Ishikawa (cell line): ENCODE data around the gene GARIN5A.

ENCODE experiments used
- CEBPB ChIP-seq: IDR thresholded peaks from 2 replicates; pipeline ENCODE4 v1.6.1; 2012
- CREB1 ChIP-seq: IDR thresholded peaks from 2 replicates; pipeline ENCODE4 v1.6.1; 2012; ENCODE audit warnings: low read depth
- EGR1 ChIP-seq: IDR thresholded peaks from 2 replicates; pipeline ENCODE4 v1.6.1; 2012
- EP300 ChIP-seq: IDR thresholded peaks from 2 replicates; pipeline ENCODE4 v1.6.1; 2012; ENCODE audit warnings: borderline replicate concordance
- FOXM1 ChIP-seq: IDR thresholded peaks from 2 replicates; pipeline ENCODE4 v1.6.1; 2012; ENCODE audit warnings: low read depth, borderline replicate concordance
- MAX ChIP-seq: IDR thresholded peaks from 2 replicates; pipeline ENCODE4 v1.6.1; 2012
- NFIC ChIP-seq: IDR thresholded peaks from 2 replicates; pipeline ENCODE4 v1.6.1; 2012
- RAD21 ChIP-seq: IDR thresholded peaks from 2 replicates; pipeline ENCODE4 v1.6.1; 2012; ENCODE audit warnings: low read depth
- REST ChIP-seq: IDR thresholded peaks from 2 replicates; pipeline ENCODE4 v1.6.1; 2012; ENCODE audit warnings: low read depth, mild to moderate bottlenecking
- TAF1 ChIP-seq: IDR thresholded peaks from 2 replicates; pipeline ENCODE4 v1.6.1; 2012; ENCODE audit warnings: low read depth, mild to moderate bottlenecking
- TCF12 ChIP-seq: IDR thresholded peaks from 2 replicates; pipeline ENCODE4 v1.6.1; 2012; ENCODE audit warnings: low read depth
- TEAD4 ChIP-seq: IDR thresholded peaks from 2 replicates; pipeline ENCODE4 v1.6.1; 2012
- USF1 ChIP-seq: IDR thresholded peaks from 2 replicates; pipeline ENCODE4 v1.6.1; 2012
- YY1 ChIP-seq: IDR thresholded peaks from 2 replicates; pipeline ENCODE4 v1.6.1; 2012; ENCODE audit warnings: low read depth
- ZBTB7A ChIP-seq: IDR thresholded peaks from 2 replicates; pipeline ENCODE4 v1.6.1; 2012; ENCODE audit warnings: low read depth

Gene GARIN5A

GRCh38 chr19:50498219-50499056 is 21.8 kb upstream of the GARIN5A start:
- TF ChIP-seq TAF1 (no peak), CREB1 (no peak), ZBTB7A (no peak), USF1 (no peak)

GRCh38 chr19:50497022-50497405 is 20.4 kb upstream of the GARIN5A start:
- no peak for TF ChIP-seq USF1

- TF ChIP-seq ZBTB7A: no peak
- no peak for TF ChIP-seq REST
- no peak for TF ChIP-seq FOXM1
- TF ChIP-seq NFIC: no peak
- no peak for TF ChIP-seq RAD21
- no peak for TF ChIP-seq MAX
- no peak for TF ChIP-seq CREB1
- no peak for TF ChIP-seq USF1
- TF ChIP-seq CEBPB: no peak
- TF ChIP-seq TCF12: no peak
- TF ChIP-seq EGR1: no peak
- no peak for TF ChIP-seq YY1
- no peak for TF ChIP-seq EP300
- no peak for TF ChIP-seq TEAD4
- TF ChIP-seq TAF1: no peak
Measured at GRCh38 chr19:50496189-50497021, 19.8 kb upstream of the GARIN5A start.

- no peak for TF ChIP-seq TCF12
- no peak for TF ChIP-seq CEBPB
- no peak for TF ChIP-seq EGR1
- TF ChIP-seq YY1: no peak
- no peak for TF ChIP-seq CREB1
- TF ChIP-seq MAX: no peak
- TF ChIP-seq REST: no peak
- TF ChIP-seq ZBTB7A: no peak
- no peak for TF ChIP-seq NFIC
- no peak for TF ChIP-seq FOXM1
- TF ChIP-seq EP300: no peak
- no peak for TF ChIP-seq USF1
- TF ChIP-seq TAF1: no peak
- TF ChIP-seq TEAD4: no peak
- no peak for TF ChIP-seq RAD21
Measured at GRCh38 chr19:50495020-50495531, 18.4 kb upstream of the GARIN5A start.
